ENCODE results near the gene L3MBTL3. TPM values are rescaled to one million over a fixed set of nuclear protein-coding genes. Genes with fewer than 3 reads are reported as not detected.

The L3MBTL3 gene
- total and polyA plus RNA-seq, 12 donors, result 0.77 to 4.0 (median 2.3) TPM

DNA sequence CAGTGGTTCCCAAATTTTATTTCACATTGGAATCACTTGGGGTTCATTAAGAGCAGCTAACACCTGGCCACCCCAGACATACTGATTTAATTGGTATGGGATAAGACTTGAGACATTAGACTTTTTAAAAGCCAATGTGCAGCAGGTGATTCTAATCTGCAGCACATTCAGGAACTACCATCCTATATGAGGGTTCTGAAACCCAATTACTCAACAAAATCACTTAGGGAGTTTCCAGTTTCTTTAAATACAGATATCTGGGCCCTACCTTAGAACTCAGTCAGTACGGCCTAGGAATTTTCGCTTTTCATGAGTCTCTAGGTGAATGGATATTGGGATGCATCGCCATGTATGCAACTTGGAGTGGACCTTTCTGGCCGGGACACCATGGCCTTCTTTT, 24.0 kb upstream of the L3MBTL3 start:
- no peak overlapping the region for H3K27ac ChIP-seq
- TF ChIP-seq, protein P1, sequence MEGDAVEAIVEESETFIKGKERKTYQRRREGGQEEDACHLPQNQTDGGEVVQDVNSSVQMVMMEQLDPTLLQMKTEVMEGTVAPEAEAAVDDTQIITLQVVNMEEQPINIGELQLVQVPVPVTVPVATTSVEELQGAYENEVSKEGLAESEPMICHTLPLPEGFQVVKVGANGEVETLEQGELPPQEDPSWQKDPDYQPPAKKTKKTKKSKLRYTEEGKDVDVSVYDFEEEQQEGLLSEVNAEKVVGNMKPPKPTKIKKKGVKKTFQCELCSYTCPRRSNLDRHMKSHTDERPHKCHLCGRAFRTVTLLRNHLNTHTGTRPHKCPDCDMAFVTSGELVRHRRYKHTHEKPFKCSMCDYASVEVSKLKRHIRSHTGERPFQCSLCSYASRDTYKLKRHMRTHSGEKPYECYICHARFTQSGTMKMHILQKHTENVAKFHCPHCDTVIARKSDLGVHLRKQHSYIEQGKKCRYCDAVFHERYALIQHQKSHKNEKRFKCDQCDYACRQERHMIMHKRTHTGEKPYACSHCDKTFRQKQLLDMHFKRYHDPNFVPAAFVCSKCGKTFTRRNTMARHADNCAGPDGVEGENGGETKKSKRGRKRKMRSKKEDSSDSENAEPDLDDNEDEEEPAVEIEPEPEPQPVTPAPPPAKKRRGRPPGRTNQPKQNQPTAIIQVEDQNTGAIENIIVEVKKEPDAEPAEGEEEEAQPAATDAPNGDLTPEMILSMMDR (IDR thresholded peaks at IDR 0.05), result no peak
- WGBS, 2 donors, result 92 to 95% methylated on average over 4 of the region's 4 CpGs
- no peaks in the 10 kb centered on the region for H3K4me1 ChIP-seq
- H3K36me3 ChIP-seq, result no peaks in the 10 kb centered on the region
- intact Hi-C loops (cut with DNase I), result no loop called here
- no peaks in the 10 kb centered on the region for H3K9me3 ChIP-seq
- no peak for ATAC-seq
- H3K27me3 ChIP-seq, result peaks cover 0 to 6% (median 0%) of the 10 kb centered on the region in 7 donors
- no peak for DNase-seq
- no peak overlapping the region for H3K4me3 ChIP-seq

DNA sequence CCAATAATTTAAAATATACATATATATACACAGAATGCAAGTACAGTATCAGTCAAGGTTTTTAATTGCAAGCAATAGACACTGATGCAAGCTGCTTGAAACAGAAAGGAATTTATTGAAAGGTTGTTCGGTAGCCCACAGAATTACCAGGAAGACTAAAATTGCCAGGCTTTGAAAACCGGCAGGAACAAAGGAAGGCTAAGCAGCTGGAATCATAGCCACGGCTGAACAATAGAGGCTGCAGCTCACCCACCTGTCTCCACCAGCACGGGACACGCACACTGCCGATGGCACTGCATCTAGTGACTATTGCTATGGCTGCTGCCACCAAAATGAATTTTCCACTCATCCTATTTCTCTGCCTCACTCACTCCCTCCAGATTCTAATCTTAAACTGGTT, 22.0 kb upstream of the L3MBTL3 start:
- 81 to 83% methylated on average over 6 of the region's 6 CpGs for WGBS, 2 donors
- peaks cover 0 to 6% (median 0%) of the 10 kb centered on the region in 7 donors for H3K27me3 ChIP-seq
- no peaks in the 10 kb centered on the region for H3K36me3 ChIP-seq
- ATAC-seq (no peak), DNase-seq (no peak)
- intact Hi-C loops (cut with DNase I), result no loop called here
- H3K4me1 ChIP-seq, result no peaks in the 10 kb centered on the region
- no peaks in the 10 kb centered on the region for H3K9me3 ChIP-seq
- TF ChIP-seq, protein P1 (IDR thresholded peaks at IDR 0.05), result no peak
- no peak overlapping the region for H3K4me3 ChIP-seq
- H3K27ac ChIP-seq, result no peak overlapping the region

DNA sequence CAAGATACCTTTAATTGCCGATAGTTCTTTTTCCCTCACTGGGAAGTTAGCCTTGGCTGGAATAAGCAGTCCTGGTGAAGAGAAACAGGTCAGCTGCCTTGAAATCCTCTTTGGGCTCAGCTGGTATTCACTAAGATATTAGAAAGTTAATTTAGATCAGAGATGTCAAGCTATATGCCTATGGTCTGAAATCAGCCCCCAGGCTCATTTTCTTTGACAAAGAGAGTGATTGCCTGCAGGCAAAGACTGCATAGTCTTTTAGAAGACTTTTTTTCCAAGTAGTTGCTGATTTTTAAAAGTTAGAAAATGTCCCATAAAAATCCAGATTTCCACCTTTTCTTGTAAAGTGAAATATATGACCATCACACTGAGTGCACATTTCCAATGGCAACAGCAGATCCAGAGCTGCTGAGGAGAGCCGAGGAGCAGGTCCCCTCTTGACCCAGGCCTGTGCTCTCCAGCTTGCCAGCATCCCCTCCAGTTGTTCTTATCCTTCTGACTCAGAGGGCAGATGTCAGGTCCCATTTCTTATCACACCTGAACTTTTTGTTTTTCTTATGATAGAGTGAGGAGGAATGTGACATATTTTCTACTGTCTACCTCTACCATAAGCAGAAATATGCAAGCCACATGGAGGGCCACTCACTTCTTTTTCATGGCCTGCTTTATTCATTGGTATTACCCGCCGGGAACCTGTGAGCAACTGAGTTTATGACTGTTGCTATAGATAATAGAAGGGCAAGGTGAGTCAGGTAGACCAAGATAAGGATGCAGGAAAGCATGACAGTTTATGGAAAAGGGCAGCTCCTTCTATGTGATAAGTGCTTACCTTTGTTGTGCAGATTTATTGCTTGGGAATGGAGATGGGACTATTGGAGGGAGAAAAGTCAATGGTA, 17.6 kb upstream of the L3MBTL3 start:
- Histone ChIP-seq H3K27ac (no peak overlapping the region), H3K4me3 (no peak overlapping the region), H3K36me3 (no peaks in the 10 kb centered on the region), H3K4me1 (no peaks in the 10 kb centered on the region), H3K27me3 (peaks cover 0 to 23% (median 6%) of the 10 kb centered on the region in 7 donors), H3K9me3 (no peaks in the 10 kb centered on the region)
- 63 to 64% methylated on average over 4 of the region's 4 CpGs for WGBS, 2 donors
- DNase-seq (no peak), ATAC-seq (no peak)
- intact Hi-C loops (cut with DNase I), result no loop called here
- TF ChIP-seq, protein P1 (IDR thresholded peaks at IDR 0.05), result no peak

DNA sequence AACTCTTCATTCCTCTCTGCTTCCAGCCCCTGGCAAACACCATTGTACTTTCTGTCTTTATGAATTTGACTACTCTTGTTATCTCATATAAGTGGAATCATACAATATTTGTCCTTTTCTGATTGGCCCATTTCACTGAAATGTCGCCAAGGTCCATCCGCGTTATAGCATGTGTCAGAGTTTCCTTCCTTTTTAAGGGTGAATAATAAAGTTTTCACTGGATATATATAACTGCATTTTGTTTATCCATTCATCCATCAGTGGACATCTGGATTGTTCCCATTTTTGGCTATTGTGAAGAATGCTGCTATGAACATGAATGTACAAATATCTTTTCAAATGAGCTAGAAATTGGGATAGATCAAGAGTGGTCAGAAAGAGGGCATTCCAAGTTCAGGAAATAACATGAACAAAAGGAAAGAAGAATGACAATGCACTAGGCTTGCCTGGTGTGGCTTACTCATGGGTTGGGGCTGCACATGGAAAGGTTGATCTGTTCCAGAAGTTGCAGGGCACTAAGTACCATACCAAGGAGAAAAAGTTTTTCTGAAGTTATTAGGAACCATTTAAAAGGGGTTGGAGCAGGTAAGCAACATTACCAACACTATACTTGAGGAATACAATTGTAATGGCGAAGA, 10.0 kb upstream of the L3MBTL3 start:
- Histone ChIP-seq H3K4me3 (no peak overlapping the region), H3K9me3 (no peaks in the 10 kb centered on the region)
- WGBS, 2 donors, result 72 to 75% methylated on average over 4 of the region's 4 CpGs

More for the DNA sequence above, 10.0 kb upstream of the L3MBTL3 start:
- intact Hi-C loops (cut with DNase I), result no loop called here
- Histone ChIP-seq H3K27me3 (peaks cover 0 to 15% (median 0%) of the 10 kb centered on the region in 7 donors), H3K36me3 (no peaks in the 10 kb centered on the region), H3K4me1 (no peaks in the 10 kb centered on the region), H3K27ac (no peak overlapping the region)
- ATAC-seq, result no peak
- TF ChIP-seq, protein P1 (IDR thresholded peaks at IDR 0.05), result no peak
- DNase-seq, result no peak
